Esophagus squamous epithelium (tissue), 4 donors: ENCODE results near the gene TAF1L.

Experiments
- POLR2A ChIP-seq, 4 donors: fragments of 450-650 bp; IDR thresholded peaks; one replicate each; pipeline ENCODE4 v1.6.1; 2017; ENCODE audit warnings: antibody characterized with exemption in 4 of 4, mild to moderate bottlenecking in 4 of 4, moderate library complexity in 3 of 4
- TF ChIP-seq, protein P1 (sequence below), 6 experiments: fragments of 450-650 bp in 4 of 6; fragments of 200-600 bp in 2 of 6; sonication (generic) in 2 of 6; IDR thresholded peaks; one replicate each; pipeline ENCODE4 v1.5.1; 2016 to 2019; ENCODE audit warnings: antibody characterized with exemption in 6 of 6, mild to moderate bottlenecking in 4 of 6, moderate library complexity in 4 of 6

- TF ChIP-seq, protein P1, sequence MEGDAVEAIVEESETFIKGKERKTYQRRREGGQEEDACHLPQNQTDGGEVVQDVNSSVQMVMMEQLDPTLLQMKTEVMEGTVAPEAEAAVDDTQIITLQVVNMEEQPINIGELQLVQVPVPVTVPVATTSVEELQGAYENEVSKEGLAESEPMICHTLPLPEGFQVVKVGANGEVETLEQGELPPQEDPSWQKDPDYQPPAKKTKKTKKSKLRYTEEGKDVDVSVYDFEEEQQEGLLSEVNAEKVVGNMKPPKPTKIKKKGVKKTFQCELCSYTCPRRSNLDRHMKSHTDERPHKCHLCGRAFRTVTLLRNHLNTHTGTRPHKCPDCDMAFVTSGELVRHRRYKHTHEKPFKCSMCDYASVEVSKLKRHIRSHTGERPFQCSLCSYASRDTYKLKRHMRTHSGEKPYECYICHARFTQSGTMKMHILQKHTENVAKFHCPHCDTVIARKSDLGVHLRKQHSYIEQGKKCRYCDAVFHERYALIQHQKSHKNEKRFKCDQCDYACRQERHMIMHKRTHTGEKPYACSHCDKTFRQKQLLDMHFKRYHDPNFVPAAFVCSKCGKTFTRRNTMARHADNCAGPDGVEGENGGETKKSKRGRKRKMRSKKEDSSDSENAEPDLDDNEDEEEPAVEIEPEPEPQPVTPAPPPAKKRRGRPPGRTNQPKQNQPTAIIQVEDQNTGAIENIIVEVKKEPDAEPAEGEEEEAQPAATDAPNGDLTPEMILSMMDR (IDR thresholded peaks at IDR 0.05), result no peak
- no peak for TF ChIP-seq POLR2A (IDR thresholded peaks at IDR 0.05)
These were observed 54.7 kb downstream of the TAF1L start for GRCh38 chr9:32580631-32581300.
